ENCODE results near the gene SYT13.

Gene SYT13

GRCh38 chr11:45313171-45313865, 27.2 kb upstream of the SYT13 start:
- DNase-seq (ENCODE audit: low read depth): no peak

GRCh38 chr11:45305874-45306623, 19.9 kb upstream of the SYT13 start:
- no peak for DNase-seq (ENCODE audit: low read depth)

- DNase-seq (ENCODE audit: low read depth): no peak
These were observed 18.8 kb upstream of the SYT13 start for GRCh38 chr11:45304992-45305335.

- no peak for DNase-seq (ENCODE audit: low read depth)
These were observed 18.2 kb upstream of the SYT13 start for GRCh38 chr11:45304111-45304991.

- no peak for DNase-seq (ENCODE audit: low read depth)
These were observed 17.2 kb upstream of the SYT13 start for GRCh38 chr11:45303316-45303715.

DNA sequence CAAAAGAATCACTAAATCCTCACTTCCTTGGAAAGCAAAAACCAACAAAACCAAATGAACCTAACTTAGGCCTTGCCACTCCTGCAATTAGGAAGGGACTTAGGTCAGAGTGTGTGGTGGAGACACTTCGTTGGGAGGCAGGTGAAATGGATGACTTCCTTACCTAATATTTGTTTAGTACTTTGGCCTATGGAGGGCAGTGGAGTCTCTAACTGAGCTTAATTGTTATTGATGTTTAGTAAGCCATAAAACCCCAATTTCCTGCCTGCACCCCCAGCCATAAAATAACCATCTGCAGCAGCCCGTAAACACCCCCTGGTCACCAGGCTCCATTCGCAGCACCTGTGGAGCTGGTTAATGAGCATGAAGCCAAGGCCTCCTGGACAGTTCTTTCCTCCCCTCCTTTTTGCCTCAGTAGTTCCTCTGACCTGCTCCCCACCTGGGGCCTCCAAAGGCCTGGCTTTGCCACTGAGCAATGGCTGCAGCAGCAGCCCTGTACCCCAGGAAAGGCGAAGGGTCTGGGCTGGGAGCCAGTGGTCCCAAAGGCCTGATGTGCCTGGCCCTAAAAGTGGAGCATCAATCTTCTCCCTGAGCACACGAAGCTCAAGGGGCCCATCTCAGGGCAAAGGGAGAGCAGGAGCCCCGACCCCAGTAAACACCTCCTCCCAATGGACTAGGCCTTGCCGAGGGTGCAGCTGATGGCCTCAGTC, 15.6 kb upstream of the SYT13 start:
- no peak for DNase-seq (ENCODE audit: low read depth)

DNA sequence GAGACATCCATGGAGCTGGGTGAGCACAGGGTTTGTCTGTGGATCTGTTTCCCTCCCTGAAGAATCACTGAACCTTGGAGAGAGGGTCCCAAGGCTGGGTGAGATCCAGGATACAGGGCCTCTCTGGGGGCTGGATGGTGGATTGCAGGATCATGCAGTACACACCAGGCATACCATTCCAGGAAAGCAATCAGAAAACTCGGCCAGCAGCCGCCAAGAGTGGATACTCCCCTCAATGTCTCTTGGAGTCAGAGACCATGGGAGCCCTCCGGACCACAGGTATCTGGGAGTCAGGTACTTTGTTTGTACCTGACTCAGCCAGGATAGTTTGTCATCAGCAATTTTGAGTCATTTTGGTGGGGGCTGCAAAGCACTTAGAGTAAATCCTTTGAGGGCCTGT, 14.6 kb upstream of the SYT13 start:
- DNase-seq (ENCODE audit: low read depth): no peak

DNA sequence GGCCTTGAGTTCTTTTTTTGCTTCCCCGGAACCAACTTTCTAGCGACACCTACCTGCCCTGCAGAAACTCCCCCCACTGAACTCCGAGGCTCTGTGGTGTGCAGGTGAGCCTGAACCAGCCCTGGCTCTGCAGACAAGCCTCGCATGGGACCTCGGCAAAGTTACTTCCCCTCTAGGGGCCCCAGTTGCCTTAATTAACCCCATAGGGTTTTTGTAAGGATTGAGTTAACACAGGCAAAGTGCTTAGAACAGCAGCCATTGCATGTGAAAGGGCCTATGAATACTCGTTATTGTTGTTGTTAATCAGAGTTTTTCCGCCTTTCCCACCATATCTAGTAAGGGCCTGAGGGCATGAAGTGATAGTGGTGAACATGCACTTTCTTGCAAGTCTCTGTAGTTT, 12.6 kb upstream of the SYT13 start:
- DNase-seq (ENCODE audit: low read depth): no peak

DNA sequence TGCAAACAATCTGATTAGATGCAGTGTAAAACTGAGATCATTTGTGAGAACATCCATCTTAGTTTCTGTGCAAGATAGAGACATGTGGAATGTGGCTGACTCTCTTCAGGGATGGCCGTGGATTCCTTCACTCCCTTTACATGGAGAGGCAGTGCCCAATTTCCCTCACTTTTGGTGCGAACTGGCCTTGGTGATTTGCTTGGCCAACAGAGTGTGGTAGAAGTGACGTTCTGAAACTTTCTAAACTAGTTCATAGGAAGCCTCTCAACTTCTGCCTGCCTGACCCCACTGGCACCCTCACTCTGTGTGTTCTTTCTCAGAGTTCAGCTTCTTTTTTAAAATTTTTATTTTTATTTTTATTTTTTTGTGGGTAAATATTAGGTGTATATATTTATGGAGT, 9.9 kb upstream of the SYT13 start:
- DNase-seq (ENCODE audit: low read depth): no peak

GRCh38 chr11:45294499-45294898, 8.4 kb upstream of the SYT13 start:
- DNase-seq (ENCODE audit: low read depth): no peak

DNA sequence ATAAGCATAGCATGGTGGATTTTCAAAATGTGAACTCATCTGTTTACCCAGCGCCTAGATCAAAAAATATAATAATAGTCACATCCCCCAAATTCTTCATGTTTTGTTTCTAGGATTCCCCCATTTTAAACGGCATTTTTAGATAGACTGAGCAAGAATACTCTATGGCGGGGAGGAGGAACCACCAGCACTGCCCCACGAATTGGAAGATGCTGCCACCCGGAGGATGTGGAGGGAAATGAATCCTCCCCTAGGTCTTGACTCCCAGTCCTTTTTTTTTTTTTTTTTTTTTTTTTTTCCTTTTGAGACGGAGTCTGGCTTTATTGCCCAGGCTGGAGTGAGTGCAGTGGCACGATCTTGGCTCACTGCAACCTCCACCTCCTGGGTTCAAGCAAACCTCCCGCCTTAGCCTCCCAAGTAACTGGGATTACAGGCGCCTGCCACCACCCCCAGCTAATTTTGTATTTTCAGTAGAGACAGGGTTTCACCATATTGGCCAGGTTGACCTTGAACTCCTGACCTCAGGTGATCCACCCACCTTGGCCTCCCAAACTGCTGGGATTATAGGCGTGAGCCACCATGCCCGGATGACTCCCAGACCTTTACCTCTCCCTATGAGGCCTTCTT, 7.5 kb upstream of the SYT13 start:
- DNase-seq (ENCODE audit: low read depth): peak; percentile 6

GRCh38 chr11:45290586-45290985, 4.4 kb upstream of the SYT13 start:
- DNase-seq (ENCODE audit: low read depth): no peak

DNA sequence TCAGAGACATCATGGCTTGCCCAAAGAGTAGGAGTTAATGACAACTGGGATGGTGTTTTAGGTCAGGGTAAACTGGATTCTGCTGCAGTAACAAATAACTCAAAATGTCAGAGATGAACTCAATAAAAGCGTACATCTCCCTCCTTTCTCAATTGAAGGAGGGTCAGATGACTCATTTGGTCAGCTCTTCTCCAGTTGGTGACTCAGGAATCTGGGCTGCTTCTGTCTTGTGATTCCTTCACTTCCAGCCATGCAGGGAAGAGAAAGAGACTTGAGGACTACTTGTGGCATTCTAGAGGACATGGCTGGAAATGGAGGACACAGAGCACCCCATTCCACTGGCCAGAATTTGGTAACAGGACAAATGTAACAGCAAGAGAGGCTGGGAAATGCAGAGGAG, 3.2 kb upstream of the SYT13 start:
- DNase-seq (ENCODE audit: low read depth): no peak

DNA sequence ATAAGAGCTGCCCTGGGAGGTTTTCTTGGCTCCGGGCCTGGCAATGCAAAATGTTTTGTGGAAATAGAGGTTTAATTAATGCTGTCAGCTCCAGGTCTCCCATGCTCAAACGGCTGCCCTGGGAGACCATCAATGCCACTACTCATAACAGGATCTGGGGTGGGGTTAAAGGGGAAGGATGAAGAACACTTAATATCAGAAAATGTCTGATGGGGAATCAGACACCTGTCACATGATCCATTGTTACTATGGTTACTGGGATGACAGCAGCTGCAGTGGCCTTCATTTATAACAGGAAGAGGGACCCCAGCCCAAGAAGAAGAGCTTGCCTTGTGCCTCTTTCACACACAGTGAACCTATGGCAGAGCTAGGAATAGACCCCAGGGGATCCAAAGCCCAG, 2.2 kb upstream of the SYT13 start:
- no peak for DNase-seq (ENCODE audit: low read depth)

DNA sequence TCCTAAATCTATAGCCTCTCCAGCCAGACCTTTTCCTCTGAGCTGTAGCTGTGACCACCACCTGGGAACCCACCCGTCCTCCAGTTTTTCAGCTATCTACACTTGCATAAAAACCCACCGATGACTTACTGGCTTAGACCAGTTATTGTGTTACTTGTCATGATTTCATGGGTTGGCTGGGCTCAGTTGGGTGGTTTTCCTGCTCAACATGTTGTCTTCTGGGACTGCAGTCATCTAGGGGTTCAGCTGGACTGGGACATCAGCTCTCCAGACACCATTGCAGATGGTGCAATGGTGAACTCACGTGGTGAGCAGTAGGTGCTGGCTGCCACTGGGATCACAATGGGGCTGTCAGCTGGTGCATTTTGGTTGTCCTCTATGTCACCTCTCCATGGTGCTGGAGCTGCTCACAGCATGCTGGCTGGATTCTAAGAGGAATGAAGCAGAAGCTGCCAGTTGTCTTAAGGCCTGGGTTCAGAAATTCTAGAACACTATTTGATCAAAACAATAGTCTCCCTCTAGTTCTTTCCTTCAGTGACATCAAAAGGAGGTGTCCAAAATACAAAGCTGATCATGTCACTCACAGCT, 1.3 kb upstream of the SYT13 start:
- no peak for DNase-seq (ENCODE audit: low read depth)

DNA sequence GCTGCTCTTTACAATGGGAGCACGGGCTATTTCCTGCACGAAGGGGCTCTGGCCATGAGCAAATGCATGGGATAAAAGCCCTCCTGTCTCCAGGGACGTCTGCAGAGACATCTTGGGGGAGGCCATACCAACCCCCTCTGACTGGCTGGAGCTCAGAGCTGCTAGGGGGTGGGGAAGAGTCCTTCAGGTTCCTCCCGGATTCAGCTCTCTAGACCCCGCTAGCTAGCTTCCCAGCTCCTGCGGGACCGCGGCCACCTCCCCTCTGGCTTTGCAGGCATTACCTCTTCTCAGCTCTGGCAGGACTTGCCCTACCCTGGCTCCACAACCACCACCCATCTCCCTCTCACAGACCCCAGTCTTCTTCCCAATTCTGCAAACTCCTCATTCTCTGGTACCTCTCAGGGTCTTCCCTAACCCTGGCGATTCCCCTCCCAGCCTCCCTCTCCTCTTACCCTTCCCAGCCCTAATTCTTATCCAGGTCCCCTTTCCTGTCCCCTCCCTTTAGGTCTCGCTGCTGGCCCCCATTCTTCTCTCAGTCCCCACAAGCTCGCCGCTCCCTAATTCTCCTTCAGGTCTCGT, 802 bp downstream of the SYT13 start:
- no peak for DNase-seq (ENCODE audit: low read depth)

GRCh38 chr11:45282081-45282480, 4.1 kb downstream of the SYT13 start:
- no peak for DNase-seq (ENCODE audit: low read depth)

- no peak for DNase-seq (ENCODE audit: low read depth)
These were observed 5.7 kb downstream of the SYT13 start for GRCh38 chr11:45280449-45280848.

- DNase-seq (ENCODE audit: low read depth): no peak
These were observed 6.5 kb downstream of the SYT13 start for GRCh38 chr11:45279645-45280044.

- DNase-seq (ENCODE audit: low read depth): no peak
These were observed 7.4 kb downstream of the SYT13 start for GRCh38 chr11:45278714-45279113.

DNA sequence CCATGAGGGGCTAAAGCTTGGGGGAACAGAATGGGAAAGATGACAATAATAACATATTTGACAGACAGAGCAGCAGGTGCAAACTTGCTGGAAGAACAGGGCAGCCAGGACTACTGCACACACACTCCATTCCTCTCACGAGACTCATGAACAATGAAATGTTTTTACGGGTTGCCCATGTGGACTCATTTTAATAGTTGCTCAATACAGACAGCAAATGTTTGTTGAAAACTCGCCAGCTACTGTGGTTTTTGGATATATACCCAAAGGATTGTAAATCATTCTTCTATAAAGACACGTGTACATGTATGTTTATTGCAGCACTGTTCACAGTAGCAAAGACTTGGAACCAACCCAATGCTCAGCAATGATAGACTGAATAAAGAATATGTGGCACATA, 10.3 kb downstream of the SYT13 start:
- no peak for DNase-seq (ENCODE audit: low read depth)
